Activated T-helper 1 cell treated with anti-CD3 and anti-CD28 coated beads, Interleukin-12 subunit alpha, Interleukin-12 subunit beta, Interleukin-2, Interleukin-4 antibody, amounts not matched to agents 30 ng/mL and 10 ng/mL and 1 ng/mL, durations not matched to agents 14 hours and 24 hours and 36 hours (primary cell): ENCODE measurements around the gene STAP2. TPM values are rescaled to one million over a fixed set of nuclear protein-coding genes. Genes with fewer than 3 reads are reported as not detected.

Source experiments
- DNase-seq: peaks from one replicate; pipeline ENCODE4 v3.0.0; 2021; ENCODE audit warnings: low spot score
- H3K27ac Mint-ChIP-seq: one replicate; pipeline ENCODE4 v1.8.0; 2021; ENCODE audit warnings: mild to moderate bottlenecking, mixed read lengths
- H3K27me3 Mint-ChIP-seq: one replicate; pipeline ENCODE4 v1.8.0; 2022; ENCODE audit warnings: mild to moderate bottlenecking, moderate library complexity, mixed read lengths; ENCODE audit not compliant: insufficient read depth
- H3K36me3 Mint-ChIP-seq: one replicate; pipeline ENCODE4 v1.8.0; 2021; ENCODE audit warnings: low read depth, mixed read lengths
- H3K4me1 Mint-ChIP-seq: one replicate; pipeline ENCODE4 v1.8.0; 2021; ENCODE audit warnings: low read depth, mixed read lengths
- H3K4me3 Mint-ChIP-seq: one replicate; pipeline ENCODE4 v1.8.0; 2021; ENCODE audit warnings: mild to moderate bottlenecking, moderate library complexity, mixed read lengths
- H3K9me3 Mint-ChIP-seq: one replicate; pipeline ENCODE4 v1.8.0; 2021; ENCODE audit warnings: mixed read lengths
- intact Hi-C: fragments of 100-400 bp; cut with micrococcal nuclease; formaldehyde crosslinking; loops from one replicate; pipeline ENCODE4 v1.15.1; 2024
- total RNA-seq: library from RNA; stranded (reverse); gene quantifications from 2 replicates; pipeline ENCODE4 v1.2.3, GENCODE V29; 2022

Gene STAP2
- total RNA-seq, 1 donor from 2014 or later = 15.0 TPM

- H3K9me3 Mint-ChIP-seq = no peaks in the 10 kb centered on the region
- H3K27ac Mint-ChIP-seq = no peak overlapping the region
- no peaks in the 10 kb centered on the region for H3K27me3 Mint-ChIP-seq
- intact Hi-C loops = no loop called here
- H3K4me1 Mint-ChIP-seq = peaks cover 58% of the 10 kb centered on the region
- no peaks in the 10 kb centered on the region for H3K36me3 Mint-ChIP-seq
- H3K4me3 Mint-ChIP-seq = no peak overlapping the region
- DNase-seq = no peak
Observed at GRCh38 chr19:4374498-4375163, 36.0 kb upstream of the STAP2 start.

GRCh38 chr19:4373601-4374497 is 35.2 kb upstream of the STAP2 start:
- Mint-ChIP-seq H3K36me3 (no peaks in the 10 kb centered on the region), H3K9me3 (no peaks in the 10 kb centered on the region), H3K4me3 (peak overlapping the region; percentile 4), H3K4me1 (peaks cover 53% of the 10 kb centered on the region), H3K27me3 (no peaks in the 10 kb centered on the region), H3K27ac (peak overlapping the region; percentile 63)
- intact Hi-C loops = no loop called here
- no peak for DNase-seq

- H3K4me1 Mint-ChIP-seq = peaks cover 59% of the 10 kb centered on the region
Observed at GRCh38 chr19:4373013-4373367, 34.4 kb upstream of the STAP2 start.

GRCh38 chr19:4372165-4373012 is 33.8 kb upstream of the STAP2 start:
- Mint-ChIP-seq H3K27me3 (no peaks in the 10 kb centered on the region), H3K27ac (peak overlapping the region; percentile 21), H3K4me1 (peaks cover 64% of the 10 kb centered on the region), H3K9me3 (no peaks in the 10 kb centered on the region), H3K4me3 (peak overlapping the region; percentile 19), H3K36me3 (no peaks in the 10 kb centered on the region)
- intact Hi-C loops = no loop called here
- DNase-seq = no peak

More at GRCh38 chr19:4373013-4373367, 34.4 kb upstream of the STAP2 start:
- H3K27ac Mint-ChIP-seq = no peak overlapping the region
- no peaks in the 10 kb centered on the region for H3K9me3 Mint-ChIP-seq
- no peak for DNase-seq
- intact Hi-C loops = no loop called here
- no peaks in the 10 kb centered on the region for H3K36me3 Mint-ChIP-seq
- H3K27me3 Mint-ChIP-seq = no peaks in the 10 kb centered on the region
- no peak overlapping the region for H3K4me3 Mint-ChIP-seq

- H3K4me1 Mint-ChIP-seq = peaks cover 55% of the 10 kb centered on the region
- H3K36me3 Mint-ChIP-seq = no peaks in the 10 kb centered on the region
- H3K27ac Mint-ChIP-seq = peak overlapping the region; percentile 72
- no peaks in the 10 kb centered on the region for H3K27me3 Mint-ChIP-seq
- no peaks in the 10 kb centered on the region for H3K9me3 Mint-ChIP-seq
- peak overlapping the region; percentile 45 for H3K4me3 Mint-ChIP-seq
- no peak for DNase-seq
- intact Hi-C loops = no loop called here
Observed at GRCh38 chr19:4371247-4372164, 32.9 kb upstream of the STAP2 start.

- Mint-ChIP-seq H3K9me3 (no peaks in the 10 kb centered on the region), H3K4me1 (peaks cover 45% of the 10 kb centered on the region)
- DNase-seq = no peak
Observed at GRCh38 chr19:4370418-4371041, 31.9 kb upstream of the STAP2 start.

GRCh38 chr19:4369888-4370260 is 31.2 kb upstream of the STAP2 start:
- Mint-ChIP-seq H3K4me3 (peak overlapping the region; percentile 69), H3K27me3 (no peaks in the 10 kb centered on the region), H3K9me3 (no peaks in the 10 kb centered on the region), H3K27ac (peak overlapping the region; percentile 92), H3K36me3 (no peaks in the 10 kb centered on the region), H3K4me1 (peaks cover 42% of the 10 kb centered on the region)
- DNase-seq = peak; percentile 67
- intact Hi-C loops = loop anchor here (1.0 kb wide), 4 partner anchors 9 to 42 kb away; partner anchors contain the start of genes MPND and SH3GL1

More at GRCh38 chr19:4370418-4371041, 31.9 kb upstream of the STAP2 start:
- intact Hi-C loops = no loop called here
- peak overlapping the region; percentile 92 for H3K27ac Mint-ChIP-seq
- peak overlapping the region; percentile 69 for H3K4me3 Mint-ChIP-seq
- no peaks in the 10 kb centered on the region for H3K27me3 Mint-ChIP-seq
- H3K36me3 Mint-ChIP-seq = no peaks in the 10 kb centered on the region

GRCh38 chr19:4369109-4369887 is 30.7 kb upstream of the STAP2 start:
- no peaks in the 10 kb centered on the region for H3K36me3 Mint-ChIP-seq
- H3K9me3 Mint-ChIP-seq = no peaks in the 10 kb centered on the region
- H3K27me3 Mint-ChIP-seq = no peaks in the 10 kb centered on the region
- intact Hi-C loops = loop anchor here (1.0 kb wide), 4 partner anchors 10 to 41 kb away; partner anchors contain the start of genes MPND and SH3GL1
- H3K27ac Mint-ChIP-seq = peak overlapping the region; percentile 92
- H3K4me1 Mint-ChIP-seq = peaks cover 42% of the 10 kb centered on the region
- H3K4me3 Mint-ChIP-seq = peak overlapping the region; percentile 69
- peak; percentile 83 for DNase-seq

GRCh38 chr19:4368128-4368820 is 29.6 kb upstream of the STAP2 start:
- Mint-ChIP-seq H3K9me3 (no peaks in the 10 kb centered on the region), H3K36me3 (peaks cover 3% of the 10 kb centered on the region), H3K27me3 (no peaks in the 10 kb centered on the region), H3K4me1 (peaks cover 36% of the 10 kb centered on the region), H3K4me3 (peak overlapping the region; percentile 65), H3K27ac (peak overlapping the region; percentile 87)
- intact Hi-C loops = no loop called here
- DNase-seq = no peak

GRCh38 chr19:4367781-4368127 is 29.1 kb upstream of the STAP2 start:
- DNase-seq = no peak
- Mint-ChIP-seq H3K4me1 (peaks cover 36% of the 10 kb centered on the region), H3K4me3 (no peak overlapping the region), H3K36me3 (peaks cover 3% of the 10 kb centered on the region), H3K27ac (peak overlapping the region; percentile 71), H3K9me3 (no peaks in the 10 kb centered on the region), H3K27me3 (no peaks in the 10 kb centered on the region)
- intact Hi-C loops = no loop called here

- no peak overlapping the region for H3K4me3 Mint-ChIP-seq
- H3K4me1 Mint-ChIP-seq = peaks cover 36% of the 10 kb centered on the region
- H3K9me3 Mint-ChIP-seq = no peaks in the 10 kb centered on the region
- H3K27ac Mint-ChIP-seq = peak overlapping the region; percentile 71
- H3K36me3 Mint-ChIP-seq = peaks cover 3% of the 10 kb centered on the region
- H3K27me3 Mint-ChIP-seq = no peaks in the 10 kb centered on the region
- DNase-seq = no peak
- intact Hi-C loops = no loop called here
Observed at GRCh38 chr19:4367336-4367723, 28.7 kb upstream of the STAP2 start.
